NCI-H446 treated with DMSO at 0.1 percent for 48 hours (cell line): ENCODE measurements around the gene SLITRK5.
A peak's percentile ranks its signal among the peaks of the same experiment; 100 is the strongest.

Experiments used
- DNase-seq: peaks from one replicate; lab custom pipeline; 2025; lab: John Stamatoyannopoulos, UW

The SLITRK5 gene, protein sequence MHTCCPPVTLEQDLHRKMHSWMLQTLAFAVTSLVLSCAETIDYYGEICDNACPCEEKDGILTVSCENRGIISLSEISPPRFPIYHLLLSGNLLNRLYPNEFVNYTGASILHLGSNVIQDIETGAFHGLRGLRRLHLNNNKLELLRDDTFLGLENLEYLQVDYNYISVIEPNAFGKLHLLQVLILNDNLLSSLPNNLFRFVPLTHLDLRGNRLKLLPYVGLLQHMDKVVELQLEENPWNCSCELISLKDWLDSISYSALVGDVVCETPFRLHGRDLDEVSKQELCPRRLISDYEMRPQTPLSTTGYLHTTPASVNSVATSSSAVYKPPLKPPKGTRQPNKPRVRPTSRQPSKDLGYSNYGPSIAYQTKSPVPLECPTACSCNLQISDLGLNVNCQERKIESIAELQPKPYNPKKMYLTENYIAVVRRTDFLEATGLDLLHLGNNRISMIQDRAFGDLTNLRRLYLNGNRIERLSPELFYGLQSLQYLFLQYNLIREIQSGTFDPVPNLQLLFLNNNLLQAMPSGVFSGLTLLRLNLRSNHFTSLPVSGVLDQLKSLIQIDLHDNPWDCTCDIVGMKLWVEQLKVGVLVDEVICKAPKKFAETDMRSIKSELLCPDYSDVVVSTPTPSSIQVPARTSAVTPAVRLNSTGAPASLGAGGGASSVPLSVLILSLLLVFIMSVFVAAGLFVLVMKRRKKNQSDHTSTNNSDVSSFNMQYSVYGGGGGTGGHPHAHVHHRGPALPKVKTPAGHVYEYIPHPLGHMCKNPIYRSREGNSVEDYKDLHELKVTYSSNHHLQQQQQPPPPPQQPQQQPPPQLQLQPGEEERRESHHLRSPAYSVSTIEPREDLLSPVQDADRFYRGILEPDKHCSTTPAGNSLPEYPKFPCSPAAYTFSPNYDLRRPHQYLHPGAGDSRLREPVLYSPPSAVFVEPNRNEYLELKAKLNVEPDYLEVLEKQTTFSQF

GRCh38 chr13:87671031-87671752 lies at the start of gene SLITRK5:
TSS of gene SLITRK5 (plus strand) at chr13:87671371. CDS start at chr13:87675389, 4,018 bp downstream.
- DNase-seq: peak; percentile 64

- peak; percentile 15 for DNase-seq
These were observed 48.2 kb upstream of the SLITRK5 start for GRCh38 chr13:87622971-87623370.

GRCh38 chr13:87656306-87656705 lies 14.9 kb upstream of the SLITRK5 start:
- DNase-seq: peak; percentile 61

- DNase-seq: peak; percentile 16
These were observed 9.7 kb upstream of the SLITRK5 start for GRCh38 chr13:87661471-87661870.

GRCh38 chr13:87666831-87667230 lies 4.3 kb upstream of the SLITRK5 start:
- DNase-seq: no peak

GRCh38 chr13:87667686-87668085 lies 3.5 kb upstream of the SLITRK5 start:
- no peak for DNase-seq

- peak; percentile 41 for DNase-seq
These were observed 1.7 kb upstream of the SLITRK5 start for GRCh38 chr13:87669379-87669978.

- no peak for DNase-seq
These were observed 808 bp downstream of the SLITRK5 start for GRCh38 chr13:87671753-87672605.

DNA sequence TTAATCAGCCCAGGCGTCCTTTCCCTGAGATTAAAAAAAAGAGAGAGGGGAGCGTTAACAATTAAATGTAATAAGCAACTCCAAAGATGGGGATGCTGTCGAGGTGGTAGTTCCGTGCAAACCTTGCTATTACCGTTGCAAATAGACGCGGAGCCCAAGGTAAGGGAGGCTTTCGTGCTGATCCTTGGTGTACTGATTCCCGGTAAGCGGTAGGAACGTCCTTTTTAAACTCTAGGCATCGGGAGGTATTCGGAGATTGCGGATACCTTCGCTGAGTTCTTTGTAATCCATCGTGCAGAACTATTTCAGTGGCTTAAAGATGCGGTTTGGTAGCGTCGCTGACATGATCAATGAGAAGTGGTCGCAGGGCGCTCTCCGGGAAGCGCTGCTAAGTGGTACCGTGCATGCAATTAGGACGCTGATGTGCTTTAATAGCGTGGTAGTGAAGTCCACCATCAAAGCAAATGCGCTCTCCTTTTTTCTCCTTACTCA lies 3.1 kb downstream of the SLITRK5 start:
- no peak for DNase-seq

- no peak for DNase-seq
These were observed 4.7 kb downstream of the SLITRK5 start for GRCh38 chr13:87675851-87676250.

- DNase-seq: no peak
These were observed 5.3 kb downstream of the SLITRK5 start for GRCh38 chr13:87676254-87677042.

DNA sequence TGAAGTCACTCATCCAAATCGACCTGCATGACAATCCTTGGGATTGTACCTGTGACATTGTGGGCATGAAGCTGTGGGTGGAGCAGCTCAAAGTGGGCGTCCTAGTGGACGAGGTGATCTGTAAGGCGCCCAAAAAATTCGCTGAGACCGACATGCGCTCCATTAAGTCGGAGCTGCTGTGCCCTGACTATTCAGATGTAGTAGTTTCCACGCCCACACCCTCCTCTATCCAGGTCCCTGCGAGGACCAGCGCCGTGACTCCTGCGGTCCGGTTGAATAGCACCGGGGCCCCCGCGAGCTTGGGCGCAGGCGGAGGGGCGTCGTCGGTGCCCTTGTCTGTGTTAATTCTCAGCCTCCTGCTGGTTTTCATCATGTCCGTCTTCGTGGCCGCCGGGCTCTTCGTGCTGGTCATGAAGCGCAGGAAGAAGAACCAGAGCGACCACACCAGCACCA lies 5.9 kb downstream of the SLITRK5 start:
- DNase-seq: no peak

- no peak for DNase-seq
These were observed 6.6 kb downstream of the SLITRK5 start for GRCh38 chr13:87677496-87678371.

DNA sequence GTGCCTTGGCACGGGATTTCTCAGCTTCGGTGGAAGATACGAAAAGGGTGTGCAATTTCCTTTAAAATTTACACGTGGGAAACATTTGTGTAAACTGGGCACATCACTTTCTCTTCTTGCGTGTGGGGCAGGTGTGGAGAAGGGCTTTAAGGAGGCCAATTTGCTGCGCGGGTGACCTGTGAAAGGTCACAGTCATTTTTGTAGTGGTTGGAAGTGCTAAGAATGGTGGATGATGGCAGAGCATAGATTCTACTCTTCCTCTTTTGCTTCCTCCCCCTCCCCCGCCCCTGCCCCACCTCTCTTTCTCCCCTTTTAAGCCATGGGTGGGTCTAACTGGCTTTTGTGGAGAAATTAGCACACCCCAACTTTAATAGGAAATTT lies 7.2 kb downstream of the SLITRK5 start:
- no peak for DNase-seq

DNA sequence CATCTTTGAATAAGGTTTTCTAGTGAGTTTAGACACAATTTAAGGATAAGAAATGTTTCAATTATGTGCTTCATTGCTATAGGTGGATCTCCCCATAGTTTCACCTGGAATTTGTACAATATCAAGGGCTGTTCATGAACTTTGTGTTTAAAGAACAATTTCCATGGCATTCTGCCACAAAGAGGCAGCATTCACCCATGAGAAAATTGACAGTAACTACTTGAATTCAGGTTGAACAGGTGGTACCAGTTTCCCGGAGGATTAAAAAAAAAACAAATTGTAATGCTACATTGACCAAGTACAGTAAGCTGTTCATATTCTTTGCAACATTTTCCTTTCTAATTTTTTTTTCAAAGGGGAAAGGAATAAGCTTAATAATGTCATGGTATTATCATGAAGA lies 9.1 kb downstream of the SLITRK5 start:
- no peak for DNase-seq

- DNase-seq: no peak
These were observed 13.9 kb downstream of the SLITRK5 start for GRCh38 chr13:87684850-87685742.

DNA sequence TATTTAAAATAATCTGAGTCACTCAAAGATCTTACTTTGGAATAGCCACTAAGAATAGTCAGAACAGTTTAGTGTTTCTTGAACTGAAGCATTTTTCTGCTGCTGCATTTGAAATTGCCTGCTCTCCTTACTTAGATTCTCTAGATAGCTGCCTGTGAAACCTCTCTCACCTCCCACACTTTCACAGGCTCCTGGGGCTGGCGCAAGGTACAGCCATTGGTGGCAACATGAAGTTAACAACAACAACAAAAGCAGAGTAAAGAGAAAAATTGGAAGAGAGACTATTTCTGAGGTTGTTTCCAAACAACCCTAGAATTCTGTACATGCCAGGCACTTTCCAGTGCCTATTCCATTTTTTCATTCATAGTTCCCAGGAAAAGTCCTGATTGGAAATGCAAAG lies 25.3 kb downstream of the SLITRK5 start:
- DNase-seq: no peak

DNA sequence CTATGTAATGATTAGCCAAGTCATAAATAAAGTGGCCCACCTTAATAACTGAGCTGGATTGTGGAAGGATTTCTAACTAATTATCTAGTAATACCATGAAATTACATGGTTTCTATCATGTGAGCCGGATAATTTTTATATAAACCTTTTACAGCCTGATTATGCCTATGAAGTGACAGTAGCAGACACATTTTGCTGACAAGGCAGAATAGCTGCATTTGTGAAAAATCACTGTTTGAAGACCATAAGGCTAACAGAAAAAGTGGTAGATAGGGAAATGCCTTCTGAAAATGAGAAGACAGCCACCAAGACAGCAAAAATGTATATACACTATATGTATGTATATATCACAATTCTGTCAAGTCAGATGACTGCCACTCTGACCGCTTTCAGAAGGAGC lies 27.1 kb downstream of the SLITRK5 start:
- DNase-seq: no peak
